A673 (cell line): ENCODE measurements around the gene NEUROD1. TPM values are rescaled to one million over a fixed set of nuclear protein-coding genes. Genes with fewer than 3 reads are reported as not detected.

Source experiments
- BruUV-seq: library from RNA; stranded (reverse); fragments of 400-500 nt; replicated peaks from 2 replicates; lab custom pipeline; 2021; lab: Mats Ljungman, UMichigan
- CTCF ChIA-PET: fragments of 300-600 bp; sonication (Branson Sonifier 250); formaldehyde crosslinking; loops from one replicate; lab custom pipeline; 2022; ENCODE audit warnings: antibody characterized with exemption; lab: Charles Lee
- POLR2A ChIA-PET: fragments of 300-600 bp; sonication (Branson Sonifier 250); formaldehyde crosslinking; loops from one replicate; lab custom pipeline; 2022; ENCODE audit warnings: antibody characterized with exemption; ENCODE audit not compliant: low non-redundant PET; lab: Charles Lee
- DNase-seq: peaks from one replicate; pipeline ENCODE4 v3.0.0-alpha.2; 2015; ENCODE audit warnings: low spot score
- H3K27ac ChIP-seq: fragments of 200-600 bp; sonication (generic); 2 replicates; pipeline ENCODE4 v1.5.1; 2016; ENCODE audit warnings: mixed run types, low read depth, mild to moderate bottlenecking, mixed read lengths, antibody characterized with exemption, low read length; ENCODE audit not compliant: poor library complexity, severe bottlenecking
- H3K27me3 ChIP-seq: fragments of 200-600 bp; sonication (generic); replicated peaks from 2 replicates; pipeline ENCODE4 v1.6.1; 2017; ENCODE audit warnings: mixed run types, low read depth, mild to moderate bottlenecking, mixed read lengths, antibody characterized with exemption, low read length; ENCODE audit not compliant: insufficient read depth, poor library complexity
- H3K36me3 ChIP-seq: fragments of 200-600 bp; sonication (generic); 2 replicates; pipeline ENCODE4 v1.6.1; 2016; ENCODE audit warnings: mixed run types, mild to moderate bottlenecking, mixed read lengths, antibody characterized with exemption, low read length; ENCODE audit not compliant: insufficient read depth, poor library complexity, severe bottlenecking
- H3K4me1 ChIP-seq: fragments of 200-600 bp; sonication (generic); 2 replicates; pipeline ENCODE4 v1.6.1; 2017; ENCODE audit warnings: mixed run types, mild to moderate bottlenecking, mixed read lengths, antibody characterized with exemption, low read length; ENCODE audit not compliant: insufficient read depth, poor library complexity, severe bottlenecking
- H3K4me3 ChIP-seq: fragments of 200-600 bp; sonication (generic); 2 replicates; pipeline ENCODE4 v1.5.1; 2016; ENCODE audit warnings: low read depth, mixed run types, mild to moderate bottlenecking, mixed read lengths, low read length; ENCODE audit not compliant: poor library complexity, severe bottlenecking
- H3K9me3 ChIP-seq: fragments of 200-600 bp; sonication (generic); 2 replicates; pipeline ENCODE4 v1.6.1; 2016; ENCODE audit warnings: mixed run types, low read depth, mild to moderate bottlenecking, mixed read lengths, antibody characterized with exemption, low read length; ENCODE audit not compliant: poor library complexity, severe bottlenecking
- EZH2 ChIP-seq: fragments of 200-600 bp; sonication (generic); IDR thresholded peaks from 2 replicates; pipeline ENCODE4 v1.6.1; 2017; ENCODE audit warnings: borderline replicate concordance, low read depth, mild to moderate bottlenecking, mixed read lengths, antibody characterized with exemption, low read length; ENCODE audit not compliant: poor library complexity, severe bottlenecking
- intact Hi-C: fragments of 100-400 bp; cut with micrococcal nuclease; formaldehyde crosslinking; loops from one replicate; pipeline ENCODE4 v1.10.0; 2022; ENCODE audit not compliant: unreplicated experiment
- total RNA-seq: library from RNA; stranded (reverse); gene quantifications from 2 replicates; pipeline ENCODE4 v1.2.3, GENCODE V29; 2021
- TF ChIP-seq, protein P1 (sequence below): fragments of 300-800, 200-600 bp; sonication (generic); conservative IDR thresholded peaks from 2 replicates; pipeline ENCODE4 v1.5.1; 2017; ENCODE audit warnings: low read depth, mild to moderate bottlenecking, antibody characterized with exemption, low read length, moderate library complexity, mixed read lengths

NEUROD1 gene
- total RNA-seq, 1 experiment from 2014 or later, result not detected

DNA sequence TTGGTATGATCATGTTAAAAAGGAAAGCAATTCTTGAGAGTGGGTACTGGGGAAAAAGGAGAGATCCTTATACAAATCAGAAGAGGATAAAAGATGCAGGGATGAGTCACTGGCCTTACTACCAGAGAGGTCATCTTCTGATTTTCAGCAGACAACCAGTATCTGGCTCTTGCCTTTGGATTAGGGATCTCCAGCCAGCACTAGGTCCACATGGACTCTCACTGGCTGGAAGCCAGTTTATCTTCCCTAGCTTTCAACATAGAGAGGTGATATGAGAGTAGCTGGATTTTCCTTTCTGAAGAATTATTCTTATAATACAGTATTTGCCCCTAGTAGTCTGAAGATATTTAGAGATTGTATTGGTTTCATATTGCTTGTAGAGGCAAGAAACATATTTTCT is 53.6 kb downstream of the NEUROD1 start:
- POLR2A ChIA-PET, result no interaction called here
- BruUV-seq, result no TSS peak
- DNase-seq, result no peak
- H3K9me3 ChIP-seq, result no peaks in the 10 kb centered on the region
- no peak overlapping the region for H3K4me3 ChIP-seq
- H3K4me1 ChIP-seq, result peaks cover 13% of the 10 kb centered on the region
- H3K27ac ChIP-seq, result no peak overlapping the region
- H3K36me3 ChIP-seq, result no peaks in the 10 kb centered on the region
- intact Hi-C loops, result no loop called here
- CTCF ChIA-PET, result no interaction called here
- no peak for TF ChIP-seq EZH2
- TF ChIP-seq, protein P1, sequence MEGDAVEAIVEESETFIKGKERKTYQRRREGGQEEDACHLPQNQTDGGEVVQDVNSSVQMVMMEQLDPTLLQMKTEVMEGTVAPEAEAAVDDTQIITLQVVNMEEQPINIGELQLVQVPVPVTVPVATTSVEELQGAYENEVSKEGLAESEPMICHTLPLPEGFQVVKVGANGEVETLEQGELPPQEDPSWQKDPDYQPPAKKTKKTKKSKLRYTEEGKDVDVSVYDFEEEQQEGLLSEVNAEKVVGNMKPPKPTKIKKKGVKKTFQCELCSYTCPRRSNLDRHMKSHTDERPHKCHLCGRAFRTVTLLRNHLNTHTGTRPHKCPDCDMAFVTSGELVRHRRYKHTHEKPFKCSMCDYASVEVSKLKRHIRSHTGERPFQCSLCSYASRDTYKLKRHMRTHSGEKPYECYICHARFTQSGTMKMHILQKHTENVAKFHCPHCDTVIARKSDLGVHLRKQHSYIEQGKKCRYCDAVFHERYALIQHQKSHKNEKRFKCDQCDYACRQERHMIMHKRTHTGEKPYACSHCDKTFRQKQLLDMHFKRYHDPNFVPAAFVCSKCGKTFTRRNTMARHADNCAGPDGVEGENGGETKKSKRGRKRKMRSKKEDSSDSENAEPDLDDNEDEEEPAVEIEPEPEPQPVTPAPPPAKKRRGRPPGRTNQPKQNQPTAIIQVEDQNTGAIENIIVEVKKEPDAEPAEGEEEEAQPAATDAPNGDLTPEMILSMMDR, result no peak
- no peaks in the 10 kb centered on the region for H3K27me3 ChIP-seq

Other genes with a start within 250 kb of the NEUROD1 start
- 4.6 and 7.0 TPM in 2 replicates for gene ITGA4, start 223.1 kb downstream of the NEUROD1 start, total RNA-seq
- 0.72 and 0.75 TPM in 2 replicates for gene CERKL, start 23.4 kb downstream of the NEUROD1 start, total RNA-seq
- gene ITPRID2, start 211.2 kb upstream of the NEUROD1 start, total RNA-seq, result 141 and 149 TPM in 2 replicates